Endothelial cell of umbilical vein (primary cell): ENCODE results near the gene CEP43.

Source experiments
- CTCF ChIP-seq, 2 donors: IDR thresholded peaks; 1 replicate in 1 of 2; 2 replicates in 1 of 2; pipeline ENCODE4 v1.5.1; 2011; ENCODE audit warnings: low read length in 2 of 2, mild to moderate bottlenecking in 2 of 2, moderate library complexity in 2 of 2, control low read depth in 1 of 2, inconsistent platforms in 1 of 2, low read depth in 1 of 2; ENCODE audit not compliant: insufficient read depth in 1 of 2; ENCODE audit errors: extremely low read depth in 1 of 2
- EZH2 ChIP-seq: IDR thresholded peaks from 2 replicates; pipeline ENCODE4 v1.6.1; 2012; ENCODE audit warnings: borderline replicate concordance, low read depth, mild to moderate bottlenecking, moderate library complexity, low read length, inconsistent platforms; ENCODE audit not compliant: severe bottlenecking
- GATA2 ChIP-seq: IDR thresholded peaks from 2 replicates; pipeline ENCODE4 v1.7.0; 2011; ENCODE audit warnings: low read depth, mild to moderate bottlenecking, moderate library complexity, mixed read lengths, low read length; ENCODE audit not compliant: insufficient read length, insufficient read depth
- JUN ChIP-seq: IDR thresholded peaks from 2 replicates; pipeline ENCODE4 v1.6.1; 2011; ENCODE audit warnings: borderline replicate concordance, low read depth; ENCODE audit not compliant: insufficient read length, insufficient read depth
- MAX ChIP-seq: IDR thresholded peaks from 2 replicates; pipeline ENCODE4 v1.6.1; 2011; ENCODE audit not compliant: insufficient read depth, insufficient read length
- POLR2A ChIP-seq: IDR thresholded peaks from 2 replicates; pipeline ENCODE4 v1.6.1; 2012; ENCODE audit warnings: low read depth, mild to moderate bottlenecking, control low read depth, low read length
- POLR2AphosphoS5 ChIP-seq: IDR thresholded peaks from 2 replicates; pipeline ENCODE4 v1.6.1; 2012; ENCODE audit warnings: low read depth, mild to moderate bottlenecking, control low read depth, low read length, moderate library complexity; ENCODE audit not compliant: insufficient read depth

GRCh38 chr6:167015302-167015701, 16.1 kb downstream of the CEP43 start:
- TF ChIP-seq EZH2 = no peak
- TF ChIP-seq CTCF (IDR thresholded peaks at IDR 0.05; ENCODE audit: extremely low read depth in 1 of 2, insufficient read depth in 1 of 2, low read depth in 1 of 2, low read length in 2 of 2) = no peak
- TF ChIP-seq MAX = no peak
- TF ChIP-seq POLR2A = no peak
- no peak for TF ChIP-seq JUN
- TF ChIP-seq GATA2 = no peak
- no peak for TF ChIP-seq POLR2AphosphoS5
